GM21526 (cell line): ENCODE results near the gene CD4.

ENCODE experiments used
- ATAC-seq: cut with Tn5 transposase; IDR thresholded peaks from one replicate; pipeline ENCODE4 v1.9.1; 2021; ENCODE audit warnings: moderate library complexity; ENCODE audit not compliant: unreplicated experiment, low FRiP score

CD4 gene

GRCh38 chr12:6765048-6765633, 24.2 kb upstream of the CD4 start:
- no peak for ATAC-seq

DNA sequence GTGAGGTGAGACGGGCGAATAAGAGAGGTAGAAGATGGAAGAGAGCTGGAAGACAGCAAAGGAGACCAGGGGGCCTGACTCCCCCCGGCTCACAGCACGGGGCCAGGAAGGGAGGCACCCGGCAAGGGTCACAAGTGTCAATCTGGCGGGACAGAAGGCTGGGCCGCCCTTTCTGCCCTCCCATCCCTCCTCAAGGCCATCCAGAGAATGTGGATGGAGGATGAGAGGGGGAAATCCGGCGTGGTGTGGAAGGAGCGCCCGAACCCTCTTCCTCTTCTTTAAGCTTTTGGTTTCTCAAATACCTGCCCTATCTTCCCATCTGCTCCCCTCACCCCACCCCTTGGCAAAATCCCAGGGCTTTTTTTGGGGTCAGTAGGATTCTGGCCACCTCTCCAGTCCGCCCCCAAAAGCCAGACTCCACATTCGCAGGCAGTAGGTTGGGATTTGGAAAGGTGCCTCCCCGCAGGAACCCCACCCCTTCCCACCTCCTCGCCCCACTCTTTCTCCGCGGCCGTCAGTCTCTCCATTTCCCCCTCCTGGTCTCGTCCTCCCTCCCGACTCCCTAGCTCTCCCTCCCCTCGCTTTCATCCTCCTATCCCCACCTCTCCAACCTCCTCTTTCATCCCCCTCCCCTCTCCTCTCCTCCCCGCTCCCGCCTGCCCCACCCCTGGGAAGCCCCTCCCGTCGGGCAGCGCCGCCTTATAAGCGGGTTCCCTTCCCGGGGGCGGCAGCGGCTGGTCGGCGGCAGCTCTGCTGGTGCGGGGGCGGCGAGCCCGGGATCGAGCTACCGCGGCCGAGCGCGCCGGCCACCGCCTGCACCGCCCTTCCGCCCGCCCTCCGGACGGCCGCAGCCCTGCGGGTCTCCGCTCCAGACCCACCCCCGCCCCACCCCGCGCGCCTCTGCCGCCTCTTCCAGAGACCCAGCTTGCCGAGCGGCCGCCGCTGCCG, 23.4 kb upstream of the CD4 start, which contains the start of gene PTMS:
Gene PTMS, plus strand, starts transcription at position 730 of the 948 bp plus-strand sequence. CDS start 343 bp downstream, outside the sequence.
- ATAC-seq, result no peak

- ATAC-seq, result no peak
These were observed 22.5 kb upstream of the CD4 start for GRCh38 chr12:6766651-6767349.

- no peak for ATAC-seq
These were observed 21.7 kb upstream of the CD4 start for GRCh38 chr12:6767353-6768319.

DNA sequence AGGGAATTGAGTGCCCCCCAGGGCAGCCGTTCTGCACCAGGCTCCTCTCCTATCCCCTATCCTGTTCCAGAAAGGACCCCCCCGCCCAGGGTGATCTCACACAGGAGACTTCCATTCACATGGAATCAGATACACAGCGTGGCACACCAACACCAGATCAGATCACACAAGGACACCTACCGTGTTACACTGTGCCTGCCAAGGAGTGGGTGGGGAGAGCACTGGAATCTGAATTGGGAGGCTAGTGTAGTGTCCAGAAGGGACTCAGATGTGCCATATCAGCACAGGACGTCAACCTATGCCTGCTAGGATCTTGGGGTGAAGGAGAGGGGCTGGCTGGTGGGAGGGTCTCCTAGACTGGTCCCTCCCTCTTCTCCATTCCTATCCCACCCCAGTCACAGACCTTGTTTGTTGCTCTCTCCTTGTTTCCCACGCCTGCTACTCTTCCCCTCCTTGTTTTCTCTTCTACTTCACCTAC, 20.9 kb upstream of the CD4 start:
- no peak for ATAC-seq

DNA sequence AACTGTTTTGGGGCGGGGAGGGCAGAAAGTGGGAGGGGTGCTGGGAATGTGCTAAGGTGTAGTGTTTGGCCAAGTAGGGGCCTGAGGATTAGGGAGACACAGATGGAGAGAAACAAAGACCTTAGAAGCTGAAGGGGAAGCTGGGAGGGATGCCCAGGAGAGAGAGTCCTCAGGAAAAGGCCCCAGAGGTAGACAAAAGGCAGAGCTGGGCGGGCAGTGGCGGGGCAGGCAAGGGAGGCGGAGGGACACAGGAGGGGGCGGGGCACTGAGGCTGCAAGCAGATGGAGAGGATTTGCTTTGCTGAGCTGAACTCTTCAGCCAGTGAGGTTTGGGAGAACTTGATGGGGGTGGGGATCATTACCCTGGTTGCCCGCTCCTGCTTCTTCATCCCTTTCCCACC, 20.3 kb upstream of the CD4 start:
- ATAC-seq, result no peak

DNA sequence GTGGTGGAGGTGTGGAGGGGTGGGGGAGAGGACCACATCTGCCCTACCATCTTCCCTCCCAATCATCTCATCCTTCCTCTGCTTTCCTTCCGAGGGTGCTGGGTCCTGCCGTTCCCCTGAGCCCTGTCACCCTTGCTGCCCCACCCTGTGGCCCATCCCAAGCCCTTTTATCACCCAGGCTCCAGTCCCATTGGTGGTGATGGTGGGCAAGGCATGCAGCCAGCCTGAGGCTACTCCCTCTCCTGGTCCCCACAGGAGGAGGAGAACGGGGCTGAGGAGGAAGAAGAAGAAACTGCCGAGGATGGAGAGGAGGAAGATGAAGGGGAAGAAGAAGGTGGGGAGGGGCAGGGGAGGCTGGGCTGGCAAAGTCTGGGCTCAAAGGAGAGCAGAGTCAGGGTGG, 19.7 kb upstream of the CD4 start:
- no peak for ATAC-seq

DNA sequence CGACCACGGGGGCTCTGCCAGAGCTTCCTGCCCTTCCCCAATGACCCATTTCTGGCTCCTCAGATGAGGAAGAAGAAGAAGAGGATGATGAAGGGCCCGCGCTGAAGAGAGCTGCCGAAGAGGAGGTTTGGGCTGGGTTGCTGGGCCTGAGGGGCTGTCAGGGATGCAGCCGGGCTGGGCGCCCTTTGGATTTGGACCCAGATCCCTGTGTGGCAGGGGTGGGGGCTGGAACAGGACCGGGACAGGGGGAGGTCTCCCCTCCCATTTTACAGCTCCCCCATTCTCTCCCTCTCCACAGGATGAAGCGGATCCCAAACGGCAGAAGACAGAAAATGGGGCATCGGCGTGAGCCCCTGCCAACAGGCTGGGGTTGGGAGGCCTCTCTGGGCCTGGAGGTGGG, 19.2 kb upstream of the CD4 start:
- ATAC-seq, result no peak

- ATAC-seq, result no peak
These were observed 18.7 kb upstream of the CD4 start for GRCh38 chr12:6770600-6770999.

DNA sequence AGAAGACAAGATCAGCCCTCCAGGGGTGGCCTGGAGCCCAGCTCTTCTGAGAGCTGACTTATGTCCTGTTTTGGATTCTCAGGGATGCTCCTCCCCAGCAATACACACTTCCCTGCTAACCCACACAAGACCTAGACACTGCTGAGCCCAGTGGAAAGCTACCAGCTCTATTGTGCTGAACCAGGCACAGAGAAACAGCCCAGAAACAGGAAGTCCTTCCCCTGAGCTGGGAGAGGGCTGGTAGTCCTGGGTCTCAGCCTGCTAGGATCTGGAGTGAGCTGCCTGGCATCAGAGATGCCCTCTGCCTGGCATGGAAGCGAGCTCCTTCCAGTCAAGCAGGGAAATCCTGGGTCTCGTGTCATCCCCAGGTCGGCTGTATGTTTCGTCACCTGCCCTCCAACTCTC, 18.2 kb upstream of the CD4 start:
- no peak for ATAC-seq

GRCh38 chr12:6771509-6772330, 17.6 kb upstream of the CD4 start:
- ATAC-seq, result no peak

GRCh38 chr12:6772331-6772695, 17.0 kb upstream of the CD4 start, which contains the start of gene LAG3:
Gene LAG3 (plus strand): TSS chr12:6772520. CDS start chr12:6772853, 333 bp downstream.
- no peak for ATAC-seq

DNA sequence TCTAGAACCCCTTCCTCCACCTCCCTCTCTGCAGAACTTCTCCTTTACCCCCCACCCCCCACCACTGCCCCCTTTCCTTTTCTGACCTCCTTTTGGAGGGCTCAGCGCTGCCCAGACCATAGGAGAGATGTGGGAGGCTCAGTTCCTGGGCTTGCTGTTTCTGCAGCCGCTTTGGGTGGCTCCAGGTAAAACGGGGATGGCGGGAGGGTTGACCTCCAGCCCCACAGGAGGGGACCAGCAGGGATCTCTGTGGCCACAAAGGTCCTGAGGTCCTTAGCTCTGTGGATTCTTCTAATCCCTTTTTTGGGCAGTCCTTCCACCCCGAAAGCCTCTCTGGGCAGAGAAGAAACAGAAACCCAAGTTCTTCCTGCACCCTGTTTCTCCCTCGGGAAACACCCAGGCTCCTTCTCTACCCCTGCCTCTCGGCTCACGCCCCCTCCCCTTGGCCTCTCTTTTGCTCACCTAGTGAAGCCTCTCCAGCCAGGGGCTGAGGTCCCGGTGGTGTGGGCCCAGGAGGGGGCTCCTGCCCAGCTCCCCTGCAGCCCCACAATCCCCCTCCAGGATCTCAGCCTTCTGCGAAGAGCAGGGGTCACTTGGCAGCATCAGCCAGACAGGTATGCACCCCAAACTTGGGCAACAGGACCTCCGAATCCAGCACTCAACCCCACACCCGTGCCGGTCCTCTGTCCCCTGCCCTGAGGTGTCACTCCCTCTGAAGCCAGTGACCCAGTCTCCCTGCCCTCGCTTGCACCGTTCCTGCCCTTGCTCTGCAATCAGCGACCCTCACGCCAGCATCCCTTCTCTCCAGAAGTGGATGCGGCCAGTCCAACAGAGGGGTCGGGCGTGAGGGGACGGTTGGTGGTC, 16.4 kb upstream of the CD4 start:
- ATAC-seq, result no peak

- no peak for ATAC-seq
These were observed 15.6 kb upstream of the CD4 start for GRCh38 chr12:6773590-6774351.

- ATAC-seq, result no peak
These were observed 14.7 kb upstream of the CD4 start for GRCh38 chr12:6774499-6775062.

DNA sequence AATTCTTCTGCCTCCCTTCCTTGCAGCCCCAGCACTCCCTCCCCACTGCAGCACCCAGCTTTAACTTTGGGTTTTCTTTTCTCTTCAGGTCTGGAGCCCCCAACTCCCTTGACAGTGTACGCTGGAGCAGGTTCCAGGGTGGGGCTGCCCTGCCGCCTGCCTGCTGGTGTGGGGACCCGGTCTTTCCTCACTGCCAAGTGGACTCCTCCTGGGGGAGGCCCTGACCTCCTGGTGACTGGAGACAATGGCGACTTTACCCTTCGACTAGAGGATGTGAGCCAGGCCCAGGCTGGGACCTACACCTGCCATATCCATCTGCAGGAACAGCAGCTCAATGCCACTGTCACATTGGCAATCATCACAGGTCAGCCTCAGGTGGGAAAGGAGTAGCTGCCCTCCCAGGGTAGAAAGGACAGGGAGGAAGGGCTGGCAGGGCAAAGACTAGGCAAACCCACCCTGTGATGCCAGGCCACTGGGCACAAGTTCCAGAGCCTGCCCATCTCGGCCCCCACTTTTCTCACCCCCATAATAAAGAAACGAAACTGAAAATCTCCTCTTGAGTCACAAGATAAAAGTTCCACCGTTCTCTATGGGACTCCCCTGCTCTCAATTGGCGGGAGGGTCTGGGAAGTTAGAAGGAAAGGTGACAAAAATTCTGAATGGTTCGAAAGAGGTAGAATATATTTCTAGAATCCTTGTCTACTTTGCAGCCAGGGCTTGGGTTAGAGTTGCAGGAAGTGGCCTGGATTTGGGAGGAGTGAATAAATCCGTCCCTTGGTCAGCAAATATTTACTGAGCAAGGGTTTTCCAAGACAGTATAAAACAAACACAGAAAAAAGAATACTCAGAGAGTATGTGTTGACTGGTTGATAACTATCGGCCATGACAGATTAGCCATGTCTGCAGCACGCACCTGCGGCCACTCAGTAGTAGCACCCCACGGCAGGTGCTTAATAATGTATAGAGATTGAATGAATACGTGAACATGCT, 13.8 kb upstream of the CD4 start:
- no peak for ATAC-seq
